Endodermal cell (in vitro differentiated cells): ENCODE measurements around the gene SLC12A8. TPM values are rescaled to one million over a fixed set of nuclear protein-coding genes. Genes with fewer than 3 reads are reported as not detected.

ENCODE experiments used
- DNase-seq: peaks from one replicate; pipeline ENCODE4 v3.0.0-alpha.2; 2017
- H3K27ac ChIP-seq: 2 replicates; pipeline ENCODE4 v1.5.1; 2013; ENCODE audit warnings: mild to moderate bottlenecking, low read depth, low read length, moderate library complexity
- H3K27me3 ChIP-seq: 2 replicates; pipeline ENCODE4 v1.6.1; 2013; ENCODE audit warnings: mild to moderate bottlenecking, low read length, moderate library complexity; ENCODE audit not compliant: insufficient read depth, control insufficient read depth, poor library complexity, severe bottlenecking
- H3K36me3 ChIP-seq: 2 replicates; pipeline ENCODE4 v1.7.0; 2013; ENCODE audit warnings: mild to moderate bottlenecking, low read length, moderate library complexity; ENCODE audit not compliant: control insufficient read depth, insufficient read depth
- H3K4me1 ChIP-seq: one replicate; pipeline ENCODE4 v1.7.0; 2013; ENCODE audit warnings: low read length; ENCODE audit not compliant: control insufficient read depth, insufficient read depth
- H3K4me3 ChIP-seq: 2 replicates; pipeline ENCODE4 v1.5.1; 2013; ENCODE audit warnings: mild to moderate bottlenecking, low read length, moderate library complexity
- H3K9ac ChIP-seq: 2 replicates; pipeline ENCODE4 v1.6.1; 2013; ENCODE audit warnings: mild to moderate bottlenecking, low read length, moderate library complexity; ENCODE audit not compliant: poor library complexity, severe bottlenecking; ENCODE audit errors: extremely low read depth
- H3K9me3 ChIP-seq: 2 replicates; pipeline ENCODE4 v1.6.1; 2013; ENCODE audit warnings: mild to moderate bottlenecking, low read length, moderate library complexity; ENCODE audit not compliant: control insufficient read depth
- H3K27ac Mint-ChIP-seq: 2 replicates; pipeline ENCODE4 v1.8.0; 2020; ENCODE audit warnings: mixed read lengths
- H3K27me3 Mint-ChIP-seq: 2 replicates; pipeline ENCODE4 v1.8.0; 2021; ENCODE audit warnings: mild to moderate bottlenecking, mixed read lengths; ENCODE audit not compliant: insufficient read depth
- H3K36me3 Mint-ChIP-seq: 2 replicates; pipeline ENCODE4 v1.8.0; 2020; ENCODE audit warnings: low read depth, mixed read lengths
- H3K4me1 Mint-ChIP-seq: 2 replicates; pipeline ENCODE4 v1.8.0; 2020; ENCODE audit warnings: mixed read lengths
- H3K4me3 Mint-ChIP-seq: 2 replicates; pipeline ENCODE4 v1.8.0; 2020; ENCODE audit warnings: mild to moderate bottlenecking, moderate library complexity, mixed read lengths
- H3K9me3 Mint-ChIP-seq: 2 replicates; pipeline ENCODE4 v1.8.0; 2020; ENCODE audit warnings: mild to moderate bottlenecking, mixed read lengths
- CTCF ChIP-seq: fragments of 200-600 bp; sonication (generic); conservative IDR thresholded peaks from 2 replicates; pipeline ENCODE4 v1.5.0; 2021; ENCODE audit warnings: antibody characterized with exemption, mild to moderate bottlenecking
- WGBS, 2 experiments: methylation state at CpG; one replicate each; pipeline versions ENCODE4 v1.1.5 to v1.1.7; 2013; ENCODE audit warnings: missing lambda C conversion rate in 2 of 2, mixed read lengths in 1 of 2; ENCODE audit not compliant: insufficient coverage in 1 of 2, insufficient read length in 1 of 2; 5-methylcytosine and 5-hydroxymethylcytosine counted together
- total RNA-seq, 2 donors: library from RNA; stranded (reverse); fragmentation: NEBNext Ultra II Directional in 1 of 2; extraction: Animal tissue kit (Norgen Biotek cat#: 25700) in 1 of 2; gene quantifications; 2 replicates in 1 of 2; 3 replicates in 1 of 2; pipeline ENCODE4 v1.2.1, GENCODE V29; 2021

The SLC12A8 gene
- total RNA-seq, 2 donors from 2014 or later = 17.3 to 18.6 TPM

- no peak for TF ChIP-seq CTCF
- H3K9ac ChIP-seq = no peak overlapping the region
- H3K4me3 ChIP-seq = no peak overlapping the region
- Mint-ChIP-seq H3K4me3 (no peak overlapping the region), H3K36me3 (peaks cover 8% of the 10 kb centered on the region), H3K27me3 (no peaks in the 10 kb centered on the region), H3K27ac (peak overlapping the region; percentile 20), H3K9me3 (no peaks in the 10 kb centered on the region), H3K4me1 (peaks cover 35% of the 10 kb centered on the region)
- H3K27me3 ChIP-seq = no peaks in the 10 kb centered on the region
- H3K4me1 ChIP-seq = peaks cover 3% of the 10 kb centered on the region
- WGBS, 2 experiments = 68 to 74% methylated on average over 4 to 5 of the region's 6 CpGs
- peak; percentile 66 for DNase-seq
- H3K27ac ChIP-seq = no peak overlapping the region
- no peaks in the 10 kb centered on the region for H3K36me3 ChIP-seq
- no peaks in the 10 kb centered on the region for H3K9me3 ChIP-seq
Measured at GRCh38 chr3:125134952-125135351, 77.6 kb downstream of the SLC12A8 start.

GRCh38 chr3:125132815-125133214 is 79.7 kb downstream of the SLC12A8 start:
- Histone ChIP-seq H3K4me3 (no peak overlapping the region), H3K9ac (no peak overlapping the region), H3K4me1 (peaks cover 3% of the 10 kb centered on the region), H3K36me3 (no peaks in the 10 kb centered on the region), H3K9me3 (no peaks in the 10 kb centered on the region), H3K27ac (no peak overlapping the region), H3K27me3 (no peaks in the 10 kb centered on the region)
- no peak for TF ChIP-seq CTCF
- peaks cover 42% of the 10 kb centered on the region for H3K4me1 Mint-ChIP-seq
- DNase-seq = no peak
- 92 to 100% methylated on average over 2 of the region's 2 CpGs for whole genome bisulfite sequencing, 2 experiments
- H3K27me3 Mint-ChIP-seq = no peaks in the 10 kb centered on the region
- no peak overlapping the region for H3K4me3 Mint-ChIP-seq
- H3K9me3 Mint-ChIP-seq = no peaks in the 10 kb centered on the region
- H3K36me3 Mint-ChIP-seq = peaks cover 11% of the 10 kb centered on the region
- no peak overlapping the region for H3K27ac Mint-ChIP-seq

GRCh38 chr3:125129512-125129997 is 83.0 kb downstream of the SLC12A8 start:
- no peak for DNase-seq
- H3K36me3 ChIP-seq = no peaks in the 10 kb centered on the region
- H3K27ac ChIP-seq = peak overlapping the region; percentile 81
- Mint-ChIP-seq H3K27me3 (no peaks in the 10 kb centered on the region), H3K36me3 (peaks cover 7% of the 10 kb centered on the region), H3K4me1 (peaks cover 30% of the 10 kb centered on the region), H3K27ac (no peak overlapping the region), H3K4me3 (no peak overlapping the region), H3K9me3 (no peaks in the 10 kb centered on the region)
- H3K9me3 ChIP-seq = no peaks in the 10 kb centered on the region
- H3K27me3 ChIP-seq = no peaks in the 10 kb centered on the region
- 73 to 83% methylated on average over 3 to 10 of the region's 10 CpGs for WGBS, 2 experiments
- no peak overlapping the region for H3K9ac ChIP-seq
- H3K4me3 ChIP-seq = no peak overlapping the region
- peaks cover under 1% of the 10 kb centered on the region for H3K4me1 ChIP-seq
- no peak for TF ChIP-seq CTCF
